Thyroid gland (tissue), 4 donors: ENCODE measurements around the gene TNFSF13B. TPM values are rescaled to one million over a fixed set of nuclear protein-coding genes. Genes with fewer than 3 reads are reported as not detected.

ENCODE experiments used
- DNase-seq, 2 donors: peaks; one replicate each; pipeline ENCODE4 v3.0.0-alpha.2; 2019
- H3K27ac ChIP-seq, 3 donors: fragments of 200-600 bp; sonication (generic); 1 replicate in 2 of 3; 2 replicates in 1 of 3; pipeline ENCODE4 v1.5.1; 2016 to 2019; ENCODE audit warnings: mild to moderate bottlenecking in 1 of 3, moderate library complexity in 1 of 3
- H3K27me3 ChIP-seq: fragments of 200-600 bp; sonication (generic); one replicate; pipeline ENCODE4 v1.5.1; 2019
- H3K36me3 ChIP-seq, 2 donors: fragments of 200-600 bp; sonication (generic); one replicate each; pipeline ENCODE4 v1.5.1; 2016 to 2019
- H3K4me1 ChIP-seq, 2 donors: fragments of 200-600 bp; sonication (generic); one replicate each; pipeline ENCODE4 v1.5.1; 2017 to 2019
- H3K4me3 ChIP-seq, 3 donors: fragments of 200-600 bp; sonication (generic); replicated peaks in 1 of 3; 1 replicate in 2 of 3; 2 replicates in 1 of 3; pipeline ENCODE4 v1.5.1; 2016; ENCODE audit warnings: mild to moderate bottlenecking in 1 of 3
- H3K9me3 ChIP-seq: fragments of 200-600 bp; sonication (generic); one replicate; pipeline ENCODE4 v1.5.1; 2017
- POLR2A ChIP-seq, 2 donors: fragments of 450-650 bp; IDR thresholded peaks; one replicate each; pipeline ENCODE4 v1.6.1; 2017; ENCODE audit warnings: antibody characterized with exemption in 2 of 2, mild to moderate bottlenecking in 2 of 2, moderate library complexity in 1 of 2
- WGBS, 2 donors: methylation state at CpG; one replicate each; pipeline ENCODE4 v1.1.5; 2017; 5-methylcytosine and 5-hydroxymethylcytosine counted together
- intact Hi-C: fragments of 100-400 bp; cut with DNase I; formaldehyde crosslinking; loops from one replicate; pipeline ENCODE4 v1.15.1; 2023
- small RNA-seq: library from RNA; depleted of rRNA; stranded (forward); fragments of <200 nt; gene quantifications from one replicate; pipeline ENCODE3, GENCODE V24; 2016
- total RNA-seq, 4 donors: library from RNA; depleted of rRNA; stranded (reverse); fragments of >200 nt; gene quantifications; one replicate each; pipeline ENCODE4 v1.2.3, GENCODE V29; 2016
- TF ChIP-seq, protein P1 (sequence below), 6 experiments: fragments of 200-600 bp in 3 of 6; fragments of 450-650 bp in 3 of 6; sonication (generic) in 3 of 6; IDR thresholded peaks; one replicate each; pipeline ENCODE4 v1.5.1; 2016 to 2019; ENCODE audit warnings: antibody characterized with exemption in 6 of 6, mild to moderate bottlenecking in 2 of 6, inconsistent platforms in 1 of 6, moderate library complexity in 1 of 6

Gene TNFSF13B
- total RNA-seq, 4 donors from 2014 or later, result 1.3 to 4.6 (median 2.6) TPM

DNA sequence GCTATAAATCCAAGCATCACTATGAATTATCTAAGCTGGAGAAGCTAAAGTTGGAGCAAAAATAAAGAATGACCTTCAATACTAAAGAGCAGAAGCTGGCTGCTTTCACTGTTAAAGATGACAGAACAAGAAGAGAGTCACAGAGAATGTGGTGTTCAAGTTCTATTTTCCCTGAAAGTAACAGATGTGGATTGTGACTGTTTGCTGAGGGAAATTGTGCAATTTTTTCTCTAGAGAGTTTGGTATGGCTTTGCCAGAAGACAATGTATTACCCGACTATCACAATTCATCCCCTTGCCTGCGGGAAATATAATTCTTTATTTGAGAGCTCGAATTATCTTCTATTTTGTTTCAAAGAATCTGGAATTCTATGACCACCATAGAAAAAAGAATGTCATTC lies 83.1 kb downstream of the TNFSF13B start:
- 68 to 79% methylated on average over 3 of the region's 3 CpGs for WGBS, 2 donors

DNA sequence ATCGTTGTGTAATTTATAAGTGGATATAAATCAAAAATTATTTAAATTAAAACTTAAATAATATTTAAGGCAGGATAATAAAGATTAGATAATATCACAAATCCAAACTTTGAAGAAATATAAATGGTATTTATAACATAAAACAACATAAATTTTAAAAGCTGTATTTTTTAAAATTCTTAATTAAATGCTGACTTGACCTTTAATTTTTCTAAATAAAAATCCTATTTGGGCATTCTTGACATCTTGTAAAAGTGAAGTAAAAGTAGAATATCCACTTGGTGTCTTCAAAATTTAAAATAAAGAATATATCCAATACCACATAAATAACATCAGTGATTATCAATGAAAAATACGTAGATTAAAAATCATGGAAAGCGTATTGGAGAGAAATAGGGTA lies 87.7 kb downstream of the TNFSF13B start:
- Histone ChIP-seq H3K9me3 (no peaks in the 10 kb centered on the region), H3K36me3 (no peaks in the 10 kb centered on the region), H3K4me3 (no peak overlapping the region), H3K27ac (no peak overlapping the region), H3K4me1 (no peaks in the 10 kb centered on the region), H3K27me3 (no peaks in the 10 kb centered on the region)
- DNase-seq, result no peak
- WGBS, 2 donors, result 96% methylated on average over 3 of the region's 3 CpGs
- intact Hi-C loops, result no loop called here
- TF ChIP-seq, protein P1, sequence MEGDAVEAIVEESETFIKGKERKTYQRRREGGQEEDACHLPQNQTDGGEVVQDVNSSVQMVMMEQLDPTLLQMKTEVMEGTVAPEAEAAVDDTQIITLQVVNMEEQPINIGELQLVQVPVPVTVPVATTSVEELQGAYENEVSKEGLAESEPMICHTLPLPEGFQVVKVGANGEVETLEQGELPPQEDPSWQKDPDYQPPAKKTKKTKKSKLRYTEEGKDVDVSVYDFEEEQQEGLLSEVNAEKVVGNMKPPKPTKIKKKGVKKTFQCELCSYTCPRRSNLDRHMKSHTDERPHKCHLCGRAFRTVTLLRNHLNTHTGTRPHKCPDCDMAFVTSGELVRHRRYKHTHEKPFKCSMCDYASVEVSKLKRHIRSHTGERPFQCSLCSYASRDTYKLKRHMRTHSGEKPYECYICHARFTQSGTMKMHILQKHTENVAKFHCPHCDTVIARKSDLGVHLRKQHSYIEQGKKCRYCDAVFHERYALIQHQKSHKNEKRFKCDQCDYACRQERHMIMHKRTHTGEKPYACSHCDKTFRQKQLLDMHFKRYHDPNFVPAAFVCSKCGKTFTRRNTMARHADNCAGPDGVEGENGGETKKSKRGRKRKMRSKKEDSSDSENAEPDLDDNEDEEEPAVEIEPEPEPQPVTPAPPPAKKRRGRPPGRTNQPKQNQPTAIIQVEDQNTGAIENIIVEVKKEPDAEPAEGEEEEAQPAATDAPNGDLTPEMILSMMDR (IDR thresholded peaks at IDR 0.05), result no peak
- no peak for TF ChIP-seq POLR2A (IDR thresholded peaks at IDR 0.05)

More for the DNA sequence above, 83.1 kb downstream of the TNFSF13B start:
- Histone ChIP-seq H3K9me3 (no peaks in the 10 kb centered on the region), H3K4me3 (no peak overlapping the region), H3K36me3 (no peaks in the 10 kb centered on the region), H3K27ac (no peak overlapping the region), H3K27me3 (no peaks in the 10 kb centered on the region), H3K4me1 (no peaks in the 10 kb centered on the region)
- DNase-seq, result no peak
- TF ChIP-seq POLR2A (IDR thresholded peaks at IDR 0.05), result no peak
- TF ChIP-seq, protein P1 (IDR thresholded peaks at IDR 0.05), result no peak
- intact Hi-C loops, result no loop called here

Small RNAs within 50 kb of the gene (small RNA-seq; reads per million reads assigned to genes)
- gene RNA5SP39, result not detected

Other genes starting within 250 kb of the TNFSF13B start
- gene LIG4, start 54.2 kb upstream of the TNFSF13B start, total RNA-seq, result 10 to 100 TPM; 10.2 to 18.7 (median 14.9) TPM
- gene ABHD13, start 51.3 kb upstream of the TNFSF13B start, total RNA-seq, result 10 to 100 TPM; 12.6 to 21.4 (median 18.4) TPM